A673 (cell line): ENCODE data around the gene CEP112.

ENCODE experiments used
- EZH2 ChIP-seq: fragments of 200-600 bp; sonication (generic); IDR thresholded peaks from 2 replicates; pipeline ENCODE4 v1.6.1; 2017; ENCODE audit warnings: borderline replicate concordance, low read depth, mild to moderate bottlenecking, mixed read lengths, antibody characterized with exemption, low read length; ENCODE audit not compliant: poor library complexity, severe bottlenecking
- TF ChIP-seq, protein P1 (sequence below): fragments of 300-800, 200-600 bp; sonication (generic); conservative IDR thresholded peaks from 2 replicates; pipeline ENCODE4 v1.5.1; 2017; ENCODE audit warnings: low read depth, mild to moderate bottlenecking, antibody characterized with exemption, low read length, moderate library complexity, mixed read lengths

DNA sequence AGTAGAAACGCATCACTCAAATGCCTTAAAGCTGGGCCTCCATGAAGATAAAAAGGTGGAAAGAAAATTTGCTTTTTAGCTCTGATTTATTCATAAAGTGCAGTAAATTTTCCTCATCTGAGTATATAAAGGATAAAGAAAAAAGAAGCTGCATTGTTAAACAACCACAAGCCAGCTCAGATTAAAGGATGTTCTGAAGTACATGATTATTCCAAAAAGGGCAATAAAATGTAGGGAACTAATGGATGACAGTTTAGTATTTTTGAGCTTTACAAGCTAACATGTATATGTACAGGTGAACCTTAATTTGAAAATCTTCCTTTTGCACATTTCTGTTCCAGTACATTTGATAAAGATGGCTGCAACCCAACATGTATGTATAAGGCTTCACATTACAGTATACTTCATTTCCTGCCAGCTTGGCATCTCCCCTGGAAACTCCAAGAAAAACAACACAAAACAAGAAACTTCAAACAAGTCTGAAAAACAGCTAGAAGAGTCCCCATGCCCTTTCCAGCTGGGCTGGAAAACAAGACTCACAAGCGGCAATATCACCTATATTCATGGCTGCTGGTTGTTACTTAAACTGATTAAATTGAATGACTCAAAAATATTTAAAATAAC lies 225.7 kb downstream of the CEP112 start:
- TF ChIP-seq, protein P1, sequence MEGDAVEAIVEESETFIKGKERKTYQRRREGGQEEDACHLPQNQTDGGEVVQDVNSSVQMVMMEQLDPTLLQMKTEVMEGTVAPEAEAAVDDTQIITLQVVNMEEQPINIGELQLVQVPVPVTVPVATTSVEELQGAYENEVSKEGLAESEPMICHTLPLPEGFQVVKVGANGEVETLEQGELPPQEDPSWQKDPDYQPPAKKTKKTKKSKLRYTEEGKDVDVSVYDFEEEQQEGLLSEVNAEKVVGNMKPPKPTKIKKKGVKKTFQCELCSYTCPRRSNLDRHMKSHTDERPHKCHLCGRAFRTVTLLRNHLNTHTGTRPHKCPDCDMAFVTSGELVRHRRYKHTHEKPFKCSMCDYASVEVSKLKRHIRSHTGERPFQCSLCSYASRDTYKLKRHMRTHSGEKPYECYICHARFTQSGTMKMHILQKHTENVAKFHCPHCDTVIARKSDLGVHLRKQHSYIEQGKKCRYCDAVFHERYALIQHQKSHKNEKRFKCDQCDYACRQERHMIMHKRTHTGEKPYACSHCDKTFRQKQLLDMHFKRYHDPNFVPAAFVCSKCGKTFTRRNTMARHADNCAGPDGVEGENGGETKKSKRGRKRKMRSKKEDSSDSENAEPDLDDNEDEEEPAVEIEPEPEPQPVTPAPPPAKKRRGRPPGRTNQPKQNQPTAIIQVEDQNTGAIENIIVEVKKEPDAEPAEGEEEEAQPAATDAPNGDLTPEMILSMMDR = no peak
- TF ChIP-seq EZH2 = no peak
